ENCODE results near the gene SLC6A20. TPM values are rescaled to one million over a fixed set of nuclear protein-coding genes. Genes with fewer than 3 reads are reported as not detected.

The SLC6A20 gene
- total RNA-seq, 2 experiments from 2014 or later = not detected

- Mint-ChIP-seq H3K27ac (no peak overlapping the region), H3K27me3 (ENCODE audit: low read depth) (peaks cover 27% of the 10 kb centered on the region), H3K4me3 (no peak overlapping the region), H3K4me1 (ENCODE audit: low read depth) (peaks cover 20% of the 10 kb centered on the region), H3K9me3 (ENCODE audit: insufficient read depth) (no peaks in the 10 kb centered on the region), H3K36me3 (ENCODE audit: low read depth) (no peaks in the 10 kb centered on the region)
- ChIA-PET POLR2A (interaction anchor here (0.7 kb wide), 1 partner anchor 26 kb away, joined by 3 read pairs; no protein-coding TSS in a partner anchor), CTCF (interaction anchor here (1.4 kb wide), 1 partner anchor 16 kb away, joined by 6 read pairs; no protein-coding TSS in a partner anchor)
- ATAC-seq (no peak), DNase-seq (no peak)
These were observed 20.6 kb downstream of the SLC6A20 start for GRCh38 chr3:45775571-45776300.

DNA sequence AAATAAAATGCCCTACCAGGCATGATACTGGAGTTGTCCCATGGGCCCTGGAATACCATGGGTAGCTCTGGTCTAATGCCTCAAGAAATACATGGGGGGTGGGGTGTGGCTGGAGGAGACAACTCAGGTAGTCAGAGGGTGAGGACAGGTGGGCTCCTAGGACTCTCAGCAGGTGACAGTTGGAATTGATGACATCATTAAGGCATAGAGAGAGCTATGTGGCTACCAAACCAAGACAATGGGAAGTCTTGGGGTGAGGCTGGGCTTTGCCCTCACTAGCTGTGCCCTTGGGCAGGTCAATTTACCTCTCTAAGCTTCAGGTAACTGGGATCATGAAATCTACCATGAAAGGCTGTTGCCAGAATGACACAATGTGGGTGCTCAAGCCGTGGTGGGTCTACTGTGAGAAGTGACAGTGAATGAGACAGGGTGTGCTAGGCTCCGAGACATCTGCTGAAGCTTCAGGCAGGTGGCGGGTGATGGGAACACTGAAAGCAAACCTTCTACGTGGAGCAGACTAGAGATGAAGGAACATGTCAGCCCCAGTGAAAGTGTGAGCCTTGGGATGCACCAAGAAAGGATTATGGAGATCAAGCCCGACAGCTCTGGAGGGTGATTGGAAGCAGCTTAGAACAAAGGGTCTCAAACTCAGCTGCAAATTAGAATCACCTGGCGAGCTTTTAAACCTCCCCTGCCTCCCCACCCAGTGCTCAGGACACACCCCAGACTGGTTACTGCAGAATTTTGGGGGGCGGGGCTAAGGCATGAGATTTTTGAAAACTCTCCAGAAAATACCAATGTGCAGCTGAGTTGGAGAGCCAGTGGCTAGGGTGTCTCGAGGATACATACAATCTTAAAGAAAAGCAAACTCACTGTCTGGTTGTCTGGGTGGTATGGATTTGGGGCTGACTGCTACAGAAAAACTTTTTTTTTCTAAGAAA, 21.5 kb downstream of the SLC6A20 start:
- Mint-ChIP-seq H3K27me3 (ENCODE audit: low read depth) (peaks cover 29% of the 10 kb centered on the region), H3K4me3 (no peak overlapping the region), H3K36me3 (ENCODE audit: low read depth) (no peaks in the 10 kb centered on the region), H3K27ac (no peak overlapping the region), H3K9me3 (ENCODE audit: insufficient read depth) (no peaks in the 10 kb centered on the region), H3K4me1 (ENCODE audit: low read depth) (peaks cover 20% of the 10 kb centered on the region)
- DNase-seq = no peak
- ATAC-seq = no peak
- POLR2A ChIA-PET = interaction anchor here (0.7 kb wide), 1 partner anchor 27 kb away, joined by 3 read pairs; no protein-coding TSS in a partner anchor
- CTCF ChIA-PET = interaction anchor here (0.8 to 1.4 kb wide), 3 partner anchors 15 to 101 kb away, joined by 3 to 6 read pairs (median 3); no protein-coding TSS in a partner anchor

- H3K9me3 Mint-ChIP-seq (ENCODE audit: insufficient read depth) = no peaks in the 10 kb centered on the region
- no peaks in the 10 kb centered on the region for H3K36me3 Mint-ChIP-seq (ENCODE audit: low read depth)
- H3K27me3 Mint-ChIP-seq (ENCODE audit: low read depth) = peaks cover 37% of the 10 kb centered on the region
- peaks cover 20% of the 10 kb centered on the region for H3K4me1 Mint-ChIP-seq (ENCODE audit: low read depth)
- no peak overlapping the region for H3K27ac Mint-ChIP-seq
- ATAC-seq = no peak
- POLR2A ChIA-PET = no interaction called here
- no peak overlapping the region for H3K4me3 Mint-ChIP-seq
- DNase-seq = no peak
- CTCF ChIA-PET = interaction anchor here (0.8 to 1.4 kb wide), 3 partner anchors 14 to 102 kb away, joined by 3 to 6 read pairs (median 3); no protein-coding TSS in a partner anchor
These were observed 22.5 kb downstream of the SLC6A20 start for GRCh38 chr3:45773714-45774449.

- Mint-ChIP-seq H3K4me1 (ENCODE audit: low read depth) (peaks cover 20% of the 10 kb centered on the region), H3K27me3 (ENCODE audit: low read depth) (peaks cover 43% of the 10 kb centered on the region), H3K36me3 (ENCODE audit: low read depth) (no peaks in the 10 kb centered on the region), H3K9me3 (ENCODE audit: insufficient read depth) (peaks cover under 1% of the 10 kb centered on the region), H3K4me3 (no peak overlapping the region), H3K27ac (no peak overlapping the region)
- DNase-seq = no peak
- ChIA-PET CTCF (no interaction called here), POLR2A (no interaction called here)
- ATAC-seq = no peak
These were observed 23.3 kb downstream of the SLC6A20 start for GRCh38 chr3:45773072-45773471.

DNA sequence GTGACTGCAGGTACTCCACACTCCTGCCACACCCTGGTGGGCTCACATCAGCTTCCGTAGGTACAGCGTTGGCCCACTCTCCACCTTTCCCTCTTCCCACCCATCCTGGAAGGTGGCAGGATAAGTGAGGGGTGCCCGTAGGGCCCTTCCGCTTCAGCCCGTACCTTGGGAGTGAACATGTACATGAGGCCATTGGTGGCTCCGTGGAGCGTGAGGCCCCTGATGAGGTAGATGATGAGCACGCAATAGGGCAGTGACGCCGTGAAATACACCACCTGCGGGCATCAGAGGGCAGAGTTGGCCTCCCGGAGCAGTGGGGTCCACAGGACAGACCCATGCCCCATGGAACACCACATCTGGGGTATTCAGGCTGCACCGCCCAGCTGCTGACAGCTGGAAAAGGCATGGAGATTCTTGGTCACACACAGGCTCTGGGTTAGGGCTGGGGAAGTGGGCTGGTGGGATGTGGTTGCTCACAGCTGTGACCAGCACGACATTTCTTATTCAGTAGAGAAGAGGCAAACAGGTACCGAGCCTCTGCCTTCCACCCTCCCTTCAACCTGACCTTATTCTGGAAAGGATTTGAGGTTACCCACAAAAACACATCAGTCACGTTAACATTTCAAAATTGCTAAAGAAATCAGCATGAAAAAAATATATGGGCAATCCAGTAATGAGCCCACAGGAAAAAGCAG, 23.8 kb downstream of the SLC6A20 start:
- peak; percentile 48 for DNase-seq
- Mint-ChIP-seq H3K36me3 (ENCODE audit: low read depth) (no peaks in the 10 kb centered on the region), H3K4me3 (no peak overlapping the region), H3K9me3 (ENCODE audit: insufficient read depth) (peaks cover 6% of the 10 kb centered on the region), H3K27me3 (ENCODE audit: low read depth) (peaks cover 48% of the 10 kb centered on the region), H3K4me1 (ENCODE audit: low read depth) (peaks cover 20% of the 10 kb centered on the region), H3K27ac (no peak overlapping the region)
- ChIA-PET POLR2A (interaction anchor here (0.7 kb wide), 1 partner anchor 194 kb away, joined by 3 read pairs; no protein-coding TSS in a partner anchor), CTCF (no interaction called here)
- ATAC-seq = peak; percentile 68

GRCh38 chr3:45771831-45772230, 24.5 kb downstream of the SLC6A20 start:
- ATAC-seq (no peak), DNase-seq (no peak)
- Mint-ChIP-seq H3K4me3 (no peak overlapping the region), H3K9me3 (ENCODE audit: insufficient read depth) (peaks cover 11% of the 10 kb centered on the region), H3K27me3 (ENCODE audit: low read depth) (peaks cover 49% of the 10 kb centered on the region), H3K36me3 (ENCODE audit: low read depth) (no peaks in the 10 kb centered on the region), H3K4me1 (ENCODE audit: low read depth) (peaks cover 20% of the 10 kb centered on the region), H3K27ac (no peak overlapping the region)
- POLR2A ChIA-PET = interaction anchor here (0.7 kb wide), 1 partner anchor 195 kb away, joined by 3 read pairs; no protein-coding TSS in a partner anchor
- CTCF ChIA-PET = interaction anchor here (1.1 kb wide), 1 partner anchor 307 kb away, joined by 3 read pairs; no protein-coding TSS in a partner anchor

GRCh38 chr3:45771166-45771775, 25.1 kb downstream of the SLC6A20 start:
- Mint-ChIP-seq H3K36me3 (ENCODE audit: low read depth) (no peaks in the 10 kb centered on the region), H3K27me3 (ENCODE audit: low read depth) (peaks cover 53% of the 10 kb centered on the region), H3K9me3 (ENCODE audit: insufficient read depth) (peaks cover 11% of the 10 kb centered on the region), H3K4me1 (ENCODE audit: low read depth) (peaks cover 20% of the 10 kb centered on the region), H3K27ac (no peak overlapping the region), H3K4me3 (no peak overlapping the region)
- DNase-seq = no peak
- ChIA-PET POLR2A (interaction anchor here (0.7 kb wide), 1 partner anchor 195 kb away, joined by 3 read pairs; no protein-coding TSS in a partner anchor), CTCF (interaction anchor here (1.1 to 1.4 kb wide), 2 partner anchors 167 to 308 kb away, joined by 3 to 4 read pairs; no protein-coding TSS in a partner anchor)
- ATAC-seq = no peak

- H3K27me3 Mint-ChIP-seq (ENCODE audit: low read depth) = peaks cover 35% of the 10 kb centered on the region
- POLR2A ChIA-PET = no interaction called here
- H3K9me3 Mint-ChIP-seq (ENCODE audit: insufficient read depth) = peaks cover 11% of the 10 kb centered on the region
- DNase-seq (no peak), ATAC-seq (no peak)
- H3K36me3 Mint-ChIP-seq (ENCODE audit: low read depth) = no peaks in the 10 kb centered on the region
- CTCF ChIA-PET = no interaction called here
- no peak overlapping the region for H3K4me3 Mint-ChIP-seq
- no peak overlapping the region for H3K27ac Mint-ChIP-seq
- peaks cover 5% of the 10 kb centered on the region for H3K4me1 Mint-ChIP-seq (ENCODE audit: low read depth)
These were observed 30.4 kb downstream of the SLC6A20 start for GRCh38 chr3:45765958-45766357.

- POLR2A ChIA-PET = no interaction called here
- DNase-seq = no peak
- Mint-ChIP-seq H3K9me3 (ENCODE audit: insufficient read depth) (peaks cover 11% of the 10 kb centered on the region), H3K27me3 (ENCODE audit: low read depth) (peaks cover 33% of the 10 kb centered on the region), H3K36me3 (ENCODE audit: low read depth) (no peaks in the 10 kb centered on the region), H3K4me3 (no peak overlapping the region), H3K27ac (no peak overlapping the region), H3K4me1 (ENCODE audit: low read depth) (peaks cover 5% of the 10 kb centered on the region)
- CTCF ChIA-PET = no interaction called here
- ATAC-seq = no peak
These were observed 31.0 kb downstream of the SLC6A20 start for GRCh38 chr3:45765266-45765851.

GRCh38 chr3:45763303-45763675, 33.0 kb downstream of the SLC6A20 start:
- ATAC-seq (no peak), DNase-seq (no peak)
- Mint-ChIP-seq H3K4me1 (ENCODE audit: low read depth) (peaks cover 5% of the 10 kb centered on the region), H3K36me3 (ENCODE audit: low read depth) (no peaks in the 10 kb centered on the region), H3K27me3 (ENCODE audit: low read depth) (peaks cover 19% of the 10 kb centered on the region), H3K9me3 (ENCODE audit: insufficient read depth) (peaks cover 11% of the 10 kb centered on the region), H3K27ac (no peak overlapping the region), H3K4me3 (no peak overlapping the region)
- ChIA-PET CTCF (interaction anchor here (0.8 to 5.5 kb wide), 4 partner anchors 10 to 314 kb away, joined by 3 to 52 read pairs (median 22); no protein-coding TSS in a partner anchor), POLR2A (no interaction called here)
